Measurements from ENCODE around the gene PNN.
A peak's percentile ranks its signal among the peaks of the same experiment; 100 is the strongest.
"Not testable (repeated sequence)": the region's sequence is repeated elsewhere in the genome, so short reads cannot be mapped to it uniquely, and the experiment has no call there.

Gene PNN

GRCh38 chr14:39181026-39181692 is 6.1 kb downstream of the PNN start:
- DNase-seq = no peak

GRCh38 chr14:39181693-39182047 is 6.6 kb downstream of the PNN start:
- no peak for DNase-seq

- DNase-seq = no peak
These were observed 8.0 kb downstream of the PNN start for GRCh38 chr14:39182770-39183684.

GRCh38 chr14:39183685-39184003 is 8.6 kb downstream of the PNN start:
- not testable (repeated sequence) for DNase-seq

GRCh38 chr14:39184628-39185255 is 9.7 kb downstream of the PNN start:
- no peak for DNase-seq

GRCh38 chr14:39185256-39186049 is 10.4 kb downstream of the PNN start:
- no peak for DNase-seq

- DNase-seq = no peak
These were observed 12.0 kb downstream of the PNN start for GRCh38 chr14:39186941-39187525.

GRCh38 chr14:39203659-39204606 is 28.9 kb downstream of the PNN start:
- no peak for DNase-seq

- not testable (repeated sequence) for DNase-seq
These were observed 32.4 kb downstream of the PNN start for GRCh38 chr14:39207430-39207829.

- no peak for DNase-seq
These were observed 36.2 kb downstream of the PNN start for GRCh38 chr14:39211109-39211741.

GRCh38 chr14:39212034-39212433 is 37.0 kb downstream of the PNN start:
- DNase-seq = no peak

GRCh38 chr14:39212693-39213092 is 37.6 kb downstream of the PNN start:
- no peak for DNase-seq

GRCh38 chr14:39217214-39217879 is 42.3 kb downstream of the PNN start:
- DNase-seq = no peak

- peak; percentile 65 for DNase-seq
These were observed 43.2 kb downstream of the PNN start for GRCh38 chr14:39218171-39218769.

- peak; percentile 35 for DNase-seq
These were observed 44.0 kb downstream of the PNN start for GRCh38 chr14:39219075-39219499.

- not testable (repeated sequence) for DNase-seq
These were observed 45.4 kb downstream of the PNN start for GRCh38 chr14:39220473-39220872.

GRCh38 chr14:39228044-39228443 is 53.0 kb downstream of the PNN start:
- DNase-seq = no peak

- no peak for DNase-seq
These were observed 53.6 kb downstream of the PNN start for GRCh38 chr14:39228509-39229221.

- DNase-seq = no peak
These were observed 54.1 kb downstream of the PNN start for GRCh38 chr14:39229222-39229543.

Data from fibroblast of upper back skin (primary cell).